ENCODE results near the gene PROX2. TPM values are rescaled to one million over a fixed set of nuclear protein-coding genes. Genes with fewer than 3 reads are reported as not detected.

PROX2 gene
- total and polyA plus RNA-seq, 9 of the 15 experiments (the other 6 are each of a cell fraction or from before 2014, with no cell fraction given): not detected

DNA sequence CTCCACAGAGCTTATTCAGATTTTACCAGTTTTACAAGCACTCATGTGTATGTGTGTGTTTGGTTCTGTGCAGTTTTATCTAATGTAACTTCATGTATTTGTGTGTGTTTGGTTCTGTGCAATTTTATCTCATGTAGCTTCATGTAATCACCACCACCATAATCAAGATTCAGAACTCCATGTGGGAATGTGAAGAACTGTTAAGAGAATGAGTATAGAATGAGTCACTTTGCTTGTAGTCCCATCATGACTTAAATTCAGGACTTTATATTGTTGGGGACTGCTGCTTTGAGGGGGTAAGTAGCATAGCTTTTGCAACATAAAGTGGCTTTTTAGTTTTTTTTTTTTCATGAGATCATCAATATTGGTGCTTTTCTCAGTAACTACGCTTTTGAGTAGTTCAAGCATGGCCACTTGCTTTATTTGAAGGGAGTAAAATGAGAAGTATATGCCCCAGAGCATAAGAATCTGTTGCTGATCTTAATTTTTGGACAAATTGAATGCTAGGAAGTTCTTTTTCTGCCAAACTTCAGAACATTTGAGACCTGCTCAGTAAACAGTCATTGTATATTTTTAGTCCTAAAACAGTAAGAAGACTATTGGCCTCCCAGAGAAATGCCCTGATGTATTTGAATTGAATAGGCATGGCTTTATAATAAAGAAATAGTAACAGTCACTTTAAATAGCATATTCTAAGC is 28.8 kb downstream of the PROX2 start:
- no peak overlapping the region for H3K4me2 ChIP-seq (ENCODE audit: insufficient read depth, low read length)
- H3K9ac ChIP-seq (ENCODE audit: insufficient read depth in 1 of 2, low read depth in 2 of 2, low read length in 2 of 2): no peak overlapping the region
- no TSS peak for BruUV-seq (replicated peaks)
- DNase-seq (ENCODE audit: extremely low read depth in 1 of 4, low spot score in 3 of 4) (peak in 1 of 4 experiments; percentile 23), ATAC-seq (no peak), FAIRE-seq (peak; percentile 70)
- H2AFZ ChIP-seq (ENCODE audit: low read depth, low read length): no peak overlapping the region
- H3K4me3 ChIP-seq: no peak overlapping the region
- H3K36me3 ChIP-seq (ENCODE audit: control insufficient read depth, insufficient read depth, low read length): no peaks in the 10 kb centered on the region
- H3K9me1 ChIP-seq (ENCODE audit: control insufficient read depth, insufficient read depth, low read length): no peaks in the 10 kb centered on the region
- CTCF ChIA-PET (ENCODE audit: low intra/inter-chr PET ratio): no interaction called here
- peaks cover 0 to 7% of the 10 kb centered on the region in 2 experiments; a peak in 2 of 5 replicates for H3K4me1 ChIP-seq (replicated peaks in 1 of 2; ENCODE audit: control insufficient read depth in 2 of 2, insufficient read depth in 2 of 2, low read length in 2 of 2)
- no peaks in the 10 kb centered on the region for H3K9me3 ChIP-seq (replicated peaks; ENCODE audit: control insufficient read depth, insufficient read depth, low read depth, low read length)
- no peaks in the 10 kb centered on the region for H4K20me1 ChIP-seq (replicated peaks; ENCODE audit: control insufficient read depth, insufficient read depth, low read length)
- H3K79me2 ChIP-seq (ENCODE audit: control insufficient read depth, insufficient read depth, low read length): no peaks in the 10 kb centered on the region
- in situ Hi-C loops (cut with MboI) (no loop called here), intact Hi-C loops (cut with micrococcal nuclease) (no loop called here)
- POLR2A ChIA-PET: interaction anchor here (2.4 kb wide), 1 partner anchor 8 kb away, joined by 11 read pairs; no protein-coding TSS in a partner anchor
- H3K27ac ChIP-seq (ENCODE audit: extremely low read depth, low read depth, low read length): no peak overlapping the region
- no peaks in the 10 kb centered on the region for H3K27me3 ChIP-seq (ENCODE audit: control insufficient read depth in 2 of 2, insufficient read depth in 2 of 2, low read length in 2 of 2)
- WGBS (ENCODE audit: insufficient coverage, low coverage, missing lambda C conversion rate): 85% methylated on average over 1 of the region's 1 CpG
- peak; percentile 20; the same call in 1 of the 2 replicates for TF ChIP-seq STAT5A (IDR thresholded peaks at IDR 0.05; ENCODE audit: borderline replicate concordance, low read length)
- peak; percentile 45; the same call in 1 of the 2 replicates for TF ChIP-seq NCOR1 (IDR thresholded peaks at IDR 0.05)
- no peak for TF ChIP-seq CHAMP1 (IDR thresholded peaks at IDR 0.05)
- TF ChIP-seq SP2 (IDR thresholded peaks at IDR 0.05; ENCODE audit: extremely low read depth, low read depth, low read length, poor library complexity, severe bottlenecking): no peak
- no peak for TF ChIP-seq HNRNPLL (IDR thresholded peaks at IDR 0.05; ENCODE audit: low read depth, low read length, poor library complexity, severe bottlenecking)
- no peak for TF ChIP-seq ZNF140 (CRISPR knock-in tag; IDR thresholded peaks at IDR 0.05)
- TF ChIP-seq, protein P1, sequence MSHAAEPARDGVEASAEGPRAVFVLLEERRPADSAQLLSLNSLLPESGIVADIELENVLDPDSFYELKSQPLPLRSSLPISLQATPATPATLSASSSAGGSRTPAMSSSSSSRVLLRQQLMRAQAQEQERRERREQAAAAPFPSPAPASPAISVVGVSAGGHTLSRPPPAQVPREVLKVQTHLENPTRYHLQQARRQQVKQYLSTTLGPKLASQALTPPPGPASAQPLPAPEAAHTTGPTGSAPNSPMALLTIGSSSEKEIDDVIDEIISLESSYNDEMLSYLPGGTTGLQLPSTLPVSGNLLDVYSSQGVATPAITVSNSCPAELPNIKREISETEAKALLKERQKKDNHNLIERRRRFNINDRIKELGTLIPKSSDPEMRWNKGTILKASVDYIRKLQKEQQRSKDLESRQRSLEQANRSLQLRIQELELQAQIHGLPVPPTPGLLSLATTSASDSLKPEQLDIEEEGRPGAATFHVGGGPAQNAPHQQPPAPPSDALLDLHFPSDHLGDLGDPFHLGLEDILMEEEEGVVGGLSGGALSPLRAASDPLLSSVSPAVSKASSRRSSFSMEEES (CRISPR knock-in tag; IDR thresholded peaks at IDR 0.05): no peak
- no peak for TF ChIP-seq NR3C1 (CRISPR knock-in tag; IDR thresholded peaks at IDR 0.05)
- no peak for TF ChIP-seq SNIP1 (IDR thresholded peaks at IDR 0.05; ENCODE audit: low read depth)
- peak; percentile 60 for TF ChIP-seq CBFA2T2 (conservative IDR thresholded peaks at IDR 0.05)
- TF ChIP-seq ETV6 (IDR thresholded peaks at IDR 0.05; ENCODE audit: borderline replicate concordance in 1 of 2, low read depth in 2 of 2, low read length in 1 of 2): no peak
- TF ChIP-seq ETV6 (CRISPR knock-in tag; IDR thresholded peaks at IDR 0.05; ENCODE audit: borderline replicate concordance): no peak
- no peak for TF ChIP-seq PCBP2 (IDR thresholded peaks at IDR 0.05; ENCODE audit: low read depth, low read length, poor library complexity, severe bottlenecking)
- no peak for TF ChIP-seq SMARCA5 (IDR thresholded peaks at IDR 0.05)
- no peak for TF ChIP-seq WHSC1 (IDR thresholded peaks at IDR 0.05; ENCODE audit: low read length)
- no peak for TF ChIP-seq ARID2 (IDR thresholded peaks at IDR 0.05)
- TF ChIP-seq, protein P2, sequence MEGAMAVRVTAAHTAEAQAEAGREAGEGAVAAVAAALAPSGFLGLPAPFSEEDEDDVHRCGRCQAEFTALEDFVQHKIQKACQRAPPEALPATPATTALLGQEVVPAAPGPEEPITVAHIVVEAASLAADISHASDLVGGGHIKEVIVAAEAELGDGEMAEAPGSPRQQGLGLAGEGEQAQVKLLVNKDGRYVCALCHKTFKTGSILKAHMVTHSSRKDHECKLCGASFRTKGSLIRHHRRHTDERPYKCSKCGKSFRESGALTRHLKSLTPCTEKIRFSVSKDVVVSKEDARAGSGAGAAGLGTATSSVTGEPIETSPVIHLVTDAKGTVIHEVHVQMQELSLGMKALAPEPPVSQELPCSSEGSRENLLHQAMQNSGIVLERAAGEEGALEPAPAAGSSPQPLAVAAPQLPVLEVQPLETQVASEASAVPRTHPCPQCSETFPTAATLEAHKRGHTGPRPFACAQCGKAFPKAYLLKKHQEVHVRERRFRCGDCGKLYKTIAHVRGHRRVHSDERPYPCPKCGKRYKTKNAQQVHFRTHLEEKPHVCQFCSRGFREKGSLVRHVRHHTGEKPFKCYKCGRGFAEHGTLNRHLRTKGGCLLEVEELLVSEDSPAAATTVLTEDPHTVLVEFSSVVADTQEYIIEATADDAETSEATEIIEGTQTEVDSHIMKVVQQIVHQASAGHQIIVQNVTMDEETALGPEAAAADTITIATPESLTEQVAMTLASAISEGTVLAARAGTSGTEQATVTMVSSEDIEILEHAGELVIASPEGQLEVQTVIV (CRISPR knock-in tag; IDR thresholded peaks at IDR 0.05; ENCODE audit: borderline replicate concordance): no peak
